RPMI7951 (cell line): Measurements from ENCODE around the gene PLA2G4A. TPM values are rescaled to one million over a fixed set of nuclear protein-coding genes. Genes with fewer than 3 reads are reported as not detected.

Experiments
- DNase-seq: peaks from one replicate; pipeline ENCODE4 v3.0.0-alpha.2; 2012; ENCODE audit warnings: low read depth
- total RNA-seq: library from RNA; depleted of rRNA; stranded (reverse); fragments of >200 nt; shearing (Covaris generic); gene quantifications from 2 replicates; pipeline ENCODE4 v1.2.3, GENCODE V29; 2014; rRNA removed

PLA2G4A gene
- total RNA-seq, 1 experiment from 2014 or later = 6.7 TPM

GRCh38 chr1:187027253-187027652, 198.5 kb downstream of the PLA2G4A start:
- DNase-seq = no peak

DNA sequence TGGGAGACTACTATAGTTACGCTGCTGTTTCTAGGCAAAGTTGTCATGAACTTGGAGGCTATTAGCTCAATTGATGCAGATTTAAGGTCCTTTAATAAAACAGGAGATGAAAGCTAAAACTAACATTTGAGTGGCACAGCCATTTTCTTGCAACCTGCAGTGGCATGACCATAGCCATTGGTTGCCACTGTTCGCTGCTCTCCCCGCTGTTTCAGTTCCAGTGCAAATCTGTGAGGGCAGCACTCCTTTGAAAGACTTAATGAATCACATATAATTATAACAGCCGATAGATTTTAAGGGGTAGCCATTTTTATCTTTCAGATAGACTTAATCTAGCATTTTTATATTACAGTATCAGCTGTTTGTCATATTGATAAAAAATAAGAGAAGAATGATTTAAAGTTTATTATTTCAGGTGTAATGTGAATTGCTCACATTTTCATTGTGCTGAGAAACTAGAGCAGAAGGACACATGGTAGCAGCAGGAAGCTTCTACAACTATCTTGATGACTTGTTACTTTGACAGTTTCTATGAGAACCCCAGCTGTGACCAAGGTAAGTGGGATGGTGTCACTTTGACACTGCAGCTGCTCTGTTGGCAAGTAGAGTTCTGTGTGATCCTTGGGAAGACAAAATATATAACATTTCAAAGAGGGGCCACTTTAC, 203.7 kb downstream of the PLA2G4A start:
- DNase-seq = no peak

DNA sequence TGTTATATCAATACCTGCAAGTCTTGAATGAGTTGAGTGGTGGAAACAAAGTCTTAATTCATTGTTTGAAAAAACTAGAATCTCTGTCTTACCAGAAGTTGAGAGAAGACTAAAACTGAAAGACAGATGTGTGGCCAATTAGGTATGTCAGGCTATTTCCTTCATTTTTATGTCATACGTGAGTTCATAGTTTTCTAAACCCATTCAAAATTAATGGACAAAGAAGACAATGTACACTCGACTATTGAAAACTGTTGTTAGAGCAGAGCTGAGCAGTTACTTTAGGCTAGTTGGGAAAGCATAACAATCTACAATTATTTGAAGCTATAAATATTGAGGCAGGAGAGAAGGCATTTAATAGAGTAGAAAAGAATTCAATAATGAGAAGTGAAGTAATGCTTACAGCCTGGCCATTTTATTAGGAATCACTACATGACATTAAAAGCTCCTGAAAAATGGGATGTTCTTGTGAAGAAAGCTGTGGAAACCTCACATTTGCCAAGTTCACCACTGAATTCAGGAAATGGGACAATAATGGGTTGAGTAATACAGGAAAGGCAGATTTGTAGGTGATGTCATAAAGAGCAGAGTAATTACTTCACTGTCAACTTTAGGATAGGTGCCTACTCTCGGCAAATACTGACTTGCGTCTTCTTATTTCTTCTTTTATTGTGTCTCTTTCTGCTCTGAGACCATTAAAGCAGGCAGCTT, 204.4 kb downstream of the PLA2G4A start:
- no peak for DNase-seq

DNA sequence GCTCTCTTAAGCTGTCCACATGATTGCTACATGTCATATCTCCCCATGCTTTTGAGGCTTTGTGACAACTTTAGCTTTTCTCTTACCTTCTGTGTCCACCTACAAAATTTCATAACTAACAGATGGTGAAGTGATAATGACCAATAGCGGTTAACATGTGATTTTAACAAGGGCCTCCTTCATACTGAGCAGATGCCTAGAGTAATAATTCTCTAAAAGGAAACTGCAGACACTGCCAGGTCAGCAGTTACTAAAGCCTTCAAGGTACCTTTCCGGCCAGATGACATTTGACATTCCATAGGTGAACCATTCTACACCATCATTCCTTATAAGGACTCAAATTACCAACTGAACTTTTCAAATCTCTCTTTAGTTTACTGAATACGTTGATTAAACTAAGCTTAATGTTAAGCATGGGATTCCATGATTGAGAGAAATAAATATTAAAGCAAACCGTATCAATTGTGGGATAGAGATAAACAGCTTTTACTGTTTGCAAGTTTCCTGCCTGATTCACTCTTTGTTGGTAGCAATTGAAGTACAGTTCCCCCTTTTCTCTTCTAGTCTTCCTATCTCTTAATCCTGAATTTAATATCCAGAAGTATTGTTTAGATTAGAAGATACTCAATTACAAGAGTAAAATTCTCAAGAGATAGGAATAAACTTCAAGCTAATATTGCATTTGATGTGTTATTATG, 205.1 kb downstream of the PLA2G4A start:
- DNase-seq = no peak

DNA sequence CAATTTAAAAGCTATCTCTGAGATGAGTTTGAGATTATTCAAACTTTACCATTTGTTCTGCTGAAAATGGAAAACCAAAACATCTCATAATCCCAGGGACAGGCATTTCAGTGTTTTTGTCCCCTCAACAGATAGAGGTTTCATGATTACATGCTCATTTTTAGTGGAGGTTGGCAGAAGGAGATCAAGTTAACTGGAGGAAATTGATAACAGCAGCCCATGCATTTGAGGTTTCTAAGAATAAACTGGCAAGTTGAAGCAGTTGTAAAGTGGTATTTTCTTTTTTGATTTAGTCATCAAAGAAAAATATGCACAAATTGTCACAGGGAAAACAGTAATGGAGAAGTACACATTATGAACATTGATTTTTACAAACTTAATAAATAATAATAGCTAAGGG, 205.8 kb downstream of the PLA2G4A start:
- no peak for DNase-seq

DNA sequence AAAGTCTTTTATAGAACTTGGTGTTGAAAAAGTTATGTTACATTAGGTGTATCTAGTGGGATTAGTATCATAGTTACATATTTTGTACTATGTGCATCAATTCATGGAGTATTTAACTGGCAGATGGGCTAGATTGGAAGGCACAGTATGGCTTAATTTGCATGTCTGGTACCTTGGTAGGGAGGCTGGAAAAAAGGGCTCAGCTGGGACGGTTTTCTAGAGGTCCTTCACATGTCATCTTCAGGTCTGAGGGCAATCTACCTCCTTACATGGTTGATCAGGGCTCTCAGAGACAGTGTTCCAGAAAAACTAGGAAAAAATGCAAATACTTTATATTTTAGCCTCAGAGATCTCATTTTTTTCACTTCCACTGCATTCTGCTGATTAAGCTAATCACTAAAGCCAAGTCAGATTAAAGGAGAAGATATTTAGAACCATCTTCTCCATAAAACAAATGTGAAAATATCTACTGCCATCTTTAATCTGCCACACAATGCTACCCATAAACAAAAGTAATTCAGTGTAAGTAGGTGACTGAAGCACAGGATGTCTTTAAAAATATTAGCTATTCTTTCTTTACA, 209.3 kb downstream of the PLA2G4A start:
- no peak for DNase-seq

Other genes starting within 250 kb of the PLA2G4A start
- gene PTGS2, start 148.5 kb upstream of the PLA2G4A start, total RNA-seq = 2.1 and 2.4 TPM in 2 replicates